SK-N-MC (cell line): Measurements from ENCODE around the gene RWDD1.

Experiments used
- EZH2 ChIP-seq: fragments of 200-600 bp; sonication (generic); IDR thresholded peaks from one replicate; pipeline ENCODE4 v1.6.1; 2017; ENCODE audit warnings: antibody characterized with exemption
- FOXP2 ChIP-seq: optimal IDR thresholded peaks from 2 replicates; pipeline ENCODE3; 2011; ENCODE audit warnings: mild to moderate bottlenecking, moderate library complexity; ENCODE audit not compliant: insufficient read depth; ENCODE audit errors: extremely low read length, control extremely low read depth
- POLR2AphosphoS5 ChIP-seq: IDR thresholded peaks from 2 replicates; pipeline ENCODE4 v1.6.1; 2012; ENCODE audit warnings: mild to moderate bottlenecking, low read depth, low read length, borderline replicate concordance

- TF ChIP-seq POLR2AphosphoS5 (no peak), FOXP2 (no peak), EZH2 (no peak)
These were observed 8.9 kb downstream of the RWDD1 start for GRCh38 chr6:116580198-116580597.
